Measurements from ENCODE around the gene SLC39A3. TPM values are rescaled to one million over a fixed set of nuclear protein-coding genes. Genes with fewer than 3 reads are reported as not detected.

SLC39A3 gene
- total RNA-seq, 1 donor from 2014 or later: 42.4 TPM

DNA sequence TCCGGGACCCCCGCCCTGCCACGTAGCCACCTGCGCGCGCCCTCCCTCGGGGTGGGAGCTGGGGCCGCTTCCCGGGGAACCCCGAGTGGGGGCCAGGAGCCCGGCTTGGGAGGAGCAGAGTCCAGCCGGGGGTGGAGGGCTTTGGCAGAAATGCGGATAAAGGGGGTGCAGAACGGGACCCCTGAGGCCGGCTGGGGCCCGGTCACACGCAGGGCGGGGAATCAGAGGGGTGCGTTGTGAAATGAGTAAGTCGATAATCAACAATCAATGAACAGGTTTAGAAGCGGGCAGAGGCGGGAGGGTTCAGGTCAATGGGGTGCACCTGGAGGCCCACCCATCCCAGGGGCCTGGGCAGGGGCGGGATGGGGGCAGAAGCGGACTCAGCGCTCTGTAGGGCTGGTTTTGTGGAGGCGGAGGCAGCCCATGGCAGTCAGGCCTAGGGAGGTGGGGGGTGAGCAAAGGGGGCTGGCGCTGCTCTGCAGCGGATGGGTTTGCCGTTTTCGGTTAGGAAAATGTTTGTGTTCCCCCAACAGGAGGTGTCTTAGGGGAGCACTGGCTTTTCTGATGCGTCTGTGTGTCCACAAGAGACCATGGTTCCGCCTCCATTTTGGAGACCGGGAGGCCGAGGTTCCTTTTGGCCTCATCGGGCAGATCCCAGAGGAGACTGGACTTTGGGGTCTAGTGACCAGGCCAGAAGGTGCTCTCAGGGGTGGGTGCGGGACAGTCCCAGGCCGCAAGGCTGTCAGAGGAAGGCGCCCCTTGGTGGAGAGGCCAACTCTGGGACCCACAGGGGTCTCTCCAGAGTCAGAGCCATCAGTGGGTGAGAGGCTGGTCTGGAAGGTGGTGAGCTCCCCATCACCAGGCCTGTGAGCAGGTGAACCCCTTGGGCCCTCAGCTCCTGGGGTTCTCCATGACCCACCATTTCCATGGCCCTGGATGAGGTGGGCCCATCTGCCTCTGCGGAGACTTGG, 18.0 kb downstream of the SLC39A3 start:
- TF ChIP-seq CTCF (conservative IDR thresholded peaks at IDR 0.05; ENCODE audit: low read depth, low read length): no peak
- no peak overlapping the region for H3K4me3 ChIP-seq (ENCODE audit: low read depth, low read length)
- no peak for DNase-seq (ENCODE audit: low read depth)

DNA sequence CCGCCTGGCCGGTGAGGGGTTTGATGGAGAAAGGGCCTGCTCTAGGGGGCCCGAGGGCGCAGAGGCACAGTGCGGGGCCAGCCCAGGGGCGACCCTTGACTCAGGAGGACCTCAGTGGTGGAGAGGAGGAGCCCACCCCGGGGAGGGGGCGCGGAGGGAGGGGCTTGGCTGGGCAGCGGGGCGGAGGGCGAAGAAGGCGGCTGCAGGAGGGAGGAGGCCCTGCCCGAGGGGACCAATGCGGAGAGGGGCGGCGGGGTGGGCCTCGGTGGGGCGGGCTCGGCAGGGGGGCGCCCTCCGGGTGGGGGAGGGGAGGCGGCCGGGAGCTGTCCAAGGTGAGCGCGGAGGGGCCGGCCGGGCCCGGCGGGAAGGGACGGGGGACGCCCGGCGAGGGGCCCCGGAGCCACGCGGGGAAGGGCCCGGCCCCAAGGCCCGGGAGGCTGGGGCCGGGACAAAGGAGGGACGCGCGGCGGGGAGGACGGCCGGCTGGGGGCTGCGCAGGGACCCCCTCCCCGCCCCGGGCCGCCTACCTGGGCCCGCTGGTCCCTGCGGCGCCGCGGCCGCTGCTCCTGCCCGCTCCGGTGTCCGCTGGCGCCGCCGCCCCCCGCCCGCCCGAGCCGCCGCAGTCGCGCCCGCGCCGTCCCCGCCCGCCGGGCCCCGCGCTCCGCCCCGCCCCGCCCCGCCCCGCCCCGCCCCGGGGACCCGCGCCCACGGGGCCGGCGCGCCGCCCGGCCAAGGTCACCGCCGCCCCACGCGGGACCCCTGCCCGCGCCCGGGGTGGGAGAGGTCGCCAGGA, 18.8 kb downstream of the SLC39A3 start, which contains the start of gene DIRAS1:
DIRAS1 (minus strand) TSS at position 596 of the 793 bp plus-strand sequence. CDS start 3,566 bp downstream, outside the sequence.
- H3K4me3 ChIP-seq (ENCODE audit: low read depth, low read length): peak within 1 kb of the TSS; percentile 22

GRCh38 chr19:2719920-2720776, 19.7 kb downstream of the SLC39A3 start:
- no peak for TF ChIP-seq CTCF (conservative IDR thresholded peaks at IDR 0.05; ENCODE audit: low read depth, low read length)
- H3K4me3 ChIP-seq (ENCODE audit: low read depth, low read length): peak overlapping the region; percentile 22
- no peak for DNase-seq (ENCODE audit: low read depth)

More for the DNA sequence above, 18.8 kb downstream of the SLC39A3 start, which contains the start of gene DIRAS1:
- no peak for DNase-seq (ENCODE audit: low read depth)
- no peak for TF ChIP-seq CTCF (conservative IDR thresholded peaks at IDR 0.05; ENCODE audit: low read depth, low read length)

DNA sequence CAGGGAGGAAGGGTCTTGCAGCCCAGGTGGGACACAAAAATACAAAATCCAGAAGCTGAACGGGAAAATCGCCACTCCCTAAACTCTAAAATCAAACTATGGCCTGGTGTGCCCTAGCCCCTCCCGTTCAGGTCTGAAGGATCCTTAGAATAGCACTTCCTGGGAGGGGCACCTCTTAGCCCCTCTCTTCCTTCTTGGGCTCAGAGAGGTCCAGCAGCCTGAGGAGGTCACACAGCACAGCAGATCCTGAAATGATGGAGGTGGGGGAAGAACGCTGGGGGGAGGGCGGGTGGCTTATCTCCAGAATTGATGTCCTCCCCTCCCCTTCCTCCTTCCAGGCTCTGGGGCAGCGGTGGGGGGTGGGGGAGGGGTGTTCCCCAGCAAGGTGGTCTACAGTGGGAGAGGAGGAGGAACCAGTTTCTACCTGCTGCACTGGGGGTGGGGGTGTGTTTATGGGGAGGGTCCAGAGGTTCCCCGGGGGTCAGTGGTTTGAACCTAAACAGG, 20.5 kb downstream of the SLC39A3 start:
- TF ChIP-seq CTCF (conservative IDR thresholded peaks at IDR 0.05; ENCODE audit: low read depth, low read length): no peak
- no peak for DNase-seq (ENCODE audit: low read depth)
- H3K4me3 ChIP-seq (ENCODE audit: low read depth, low read length): no peak overlapping the region

GRCh38 chr19:2717638-2718541, 21.9 kb downstream of the SLC39A3 start:
- no peak for TF ChIP-seq CTCF (conservative IDR thresholded peaks at IDR 0.05; ENCODE audit: low read depth, low read length)
- no peak for DNase-seq (ENCODE audit: low read depth)

More at GRCh38 chr19:2717638-2718541, 21.9 kb downstream of the SLC39A3 start:
- H3K4me3 ChIP-seq (ENCODE audit: low read depth, low read length): no peak overlapping the region

Data from epithelial cell of proximal tubule (primary cell).